ENCODE results near the gene EGLN3.

EGLN3 gene

DNA sequence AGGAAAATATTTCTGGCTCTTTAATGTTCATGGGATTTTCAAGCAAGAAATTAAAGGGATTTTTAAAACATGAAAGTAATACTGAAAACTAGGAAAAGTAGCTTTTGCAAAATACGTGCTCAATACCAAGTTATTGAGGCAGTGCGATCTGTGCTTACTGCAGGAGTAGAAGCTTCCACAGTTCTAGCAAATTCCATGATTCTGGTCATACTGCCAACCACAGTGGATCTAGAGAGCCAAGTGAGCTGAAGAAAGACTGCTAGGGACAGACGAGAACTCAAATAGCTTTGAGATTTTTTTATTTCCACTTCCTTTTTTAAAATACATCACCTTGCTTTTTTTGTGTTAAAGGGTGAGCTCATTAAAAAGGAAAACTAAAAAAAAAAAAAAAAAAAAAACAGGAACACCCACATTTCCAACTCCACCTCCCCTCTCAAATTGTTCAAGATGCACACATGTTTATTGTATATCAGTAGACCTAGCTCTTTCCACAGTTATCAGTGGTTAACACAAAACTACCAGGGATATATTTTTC lies 26.2 kb downstream of the EGLN3 start:
- no peak for TF ChIP-seq POLR2A (IDR thresholded peaks at IDR 0.05; ENCODE audit: low read depth, low read length)
- DNase-seq (ENCODE audit: insufficient read length, low spot score) (no peak), FAIRE-seq (no peak)

DNA sequence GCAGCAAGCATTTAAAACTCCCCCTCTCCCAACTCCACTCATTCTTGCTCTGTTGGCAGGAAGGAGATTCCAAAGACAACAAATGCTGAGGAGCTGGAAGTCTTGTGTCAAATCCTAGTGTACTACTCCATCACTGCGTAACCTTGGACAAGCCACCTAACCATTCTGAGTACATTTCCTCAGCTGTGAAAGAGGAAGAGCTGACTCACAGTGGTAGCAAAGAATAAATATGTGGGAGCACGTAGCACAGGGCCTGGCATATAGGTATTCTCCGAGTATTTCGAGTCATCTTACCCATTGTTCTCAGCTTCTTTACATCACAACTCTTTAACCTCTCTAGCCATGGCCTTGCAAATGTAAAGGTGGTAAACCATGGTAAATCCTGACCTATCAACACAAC lies 28.7 kb downstream of the EGLN3 start:
- no peak for FAIRE-seq
- TF ChIP-seq POLR2A (IDR thresholded peaks at IDR 0.05; ENCODE audit: low read depth, low read length): no peak
- no peak for DNase-seq (ENCODE audit: insufficient read length, low spot score)

DNA sequence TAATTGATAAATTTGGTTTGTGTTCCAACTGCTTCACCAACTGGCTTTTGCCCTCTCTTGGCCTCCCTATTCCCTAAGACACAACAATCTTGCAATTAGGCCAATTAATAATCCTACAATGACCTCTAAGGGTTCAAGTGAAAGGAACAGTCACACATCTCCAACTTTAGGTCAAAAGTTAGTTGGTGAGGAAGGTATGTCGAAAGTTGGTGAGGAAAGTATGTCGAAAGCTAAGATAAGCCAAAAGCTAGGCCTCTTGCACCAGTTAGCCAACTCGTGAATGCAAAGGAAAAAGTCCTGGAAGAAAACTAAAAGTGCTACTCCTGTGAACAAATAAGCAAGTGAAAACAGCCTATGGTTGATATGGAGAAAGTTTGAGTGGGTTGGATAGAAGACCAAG lies 32.6 kb downstream of the EGLN3 start:
- no peak for DNase-seq (ENCODE audit: insufficient read length, low spot score)
- no peak for FAIRE-seq
- TF ChIP-seq POLR2A (IDR thresholded peaks at IDR 0.05; ENCODE audit: low read depth, low read length): no peak

DNA sequence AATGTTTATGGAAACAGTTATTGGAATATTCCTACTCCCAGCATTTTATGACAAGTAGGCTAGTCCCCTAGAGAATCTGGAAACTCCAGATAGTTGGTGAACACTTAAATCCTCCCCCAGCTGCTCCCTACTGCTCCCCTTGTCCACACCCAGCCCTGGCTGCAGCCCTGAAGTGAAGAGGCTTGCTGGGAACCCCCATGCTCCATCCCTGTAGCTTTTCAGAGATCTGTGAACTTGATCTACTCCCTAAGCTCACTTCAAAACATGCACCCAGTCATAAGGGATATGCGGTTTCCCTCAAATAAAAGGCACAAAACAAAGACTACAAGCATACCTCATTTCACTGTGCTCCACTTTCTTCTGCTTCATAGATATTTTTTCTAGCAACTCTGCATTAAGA lies 33.2 kb downstream of the EGLN3 start:
- no peak for DNase-seq (ENCODE audit: insufficient read length, low spot score)
- FAIRE-seq: no peak
- TF ChIP-seq POLR2A (IDR thresholded peaks at IDR 0.05; ENCODE audit: low read depth, low read length): no peak

DNA sequence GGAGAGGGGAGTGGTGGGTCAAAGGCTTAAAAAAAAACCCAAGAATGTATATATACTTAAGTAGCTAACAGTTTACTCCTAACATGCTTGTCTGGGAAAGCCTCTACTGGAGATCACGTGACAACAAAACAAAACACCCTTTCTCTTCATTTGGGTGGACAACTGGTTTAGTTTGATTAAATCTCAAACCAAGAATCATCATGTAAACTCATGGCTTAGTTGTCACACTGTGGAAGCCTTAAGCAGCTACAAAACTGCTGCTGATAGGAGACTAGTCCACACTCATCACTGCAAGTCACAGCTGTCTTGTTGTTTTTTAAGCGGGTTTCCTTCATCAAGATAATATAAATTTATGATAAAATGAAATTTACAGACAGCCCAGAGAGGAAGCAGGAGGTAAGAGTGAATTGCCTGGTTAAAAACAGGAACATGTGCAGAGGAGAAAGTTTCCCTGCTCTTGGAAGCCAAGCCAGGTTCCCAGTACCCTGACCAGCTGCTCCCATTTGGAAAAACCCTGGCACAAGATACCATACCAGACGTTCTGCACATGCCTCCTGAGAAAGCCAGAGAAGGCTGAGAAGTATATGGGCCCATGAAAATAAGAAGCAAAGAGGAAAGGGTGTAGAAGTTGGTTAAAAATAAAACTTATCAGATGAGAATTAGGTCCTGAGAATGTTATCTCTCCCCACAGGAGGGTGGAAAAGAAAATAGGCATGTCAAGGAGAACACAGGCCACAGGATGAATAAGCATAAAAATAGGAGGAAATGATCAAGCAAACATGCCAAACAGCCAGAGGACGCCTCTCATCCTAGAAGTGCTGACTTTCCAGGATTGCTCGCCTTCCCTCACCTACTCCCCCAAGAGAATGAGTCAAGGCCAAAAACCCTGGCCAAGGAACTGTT lies 34.0 kb downstream of the EGLN3 start:
- peak; percentile 87 for FAIRE-seq
- DNase-seq (ENCODE audit: insufficient read length, low spot score): peak; percentile 18
- no peak for TF ChIP-seq POLR2A (IDR thresholded peaks at IDR 0.05; ENCODE audit: low read depth, low read length)

DNA sequence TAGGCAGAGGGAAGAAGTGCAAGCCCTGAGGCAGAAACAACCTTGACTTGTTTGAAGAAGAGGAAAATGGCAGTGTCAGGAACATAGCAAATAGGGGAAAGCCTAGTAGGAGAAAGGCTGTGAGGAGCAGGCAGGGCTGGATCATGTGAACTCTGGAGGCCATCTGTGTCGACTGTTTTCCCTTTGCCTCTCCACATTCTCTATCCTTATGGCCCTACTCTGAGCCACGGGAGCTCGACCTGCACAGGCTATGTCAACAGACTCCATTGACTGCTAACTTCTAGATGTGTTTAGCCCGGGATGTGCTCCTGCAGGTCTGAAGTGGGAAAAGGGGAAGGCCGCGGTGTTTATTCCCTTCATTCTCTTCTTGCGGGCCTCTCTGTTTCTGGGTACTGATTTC lies 35.2 kb downstream of the EGLN3 start:
- TF ChIP-seq POLR2A (IDR thresholded peaks at IDR 0.05; ENCODE audit: low read depth, low read length): no peak
- no peak for DNase-seq (ENCODE audit: insufficient read length, low spot score)
- FAIRE-seq: no peak

DNA sequence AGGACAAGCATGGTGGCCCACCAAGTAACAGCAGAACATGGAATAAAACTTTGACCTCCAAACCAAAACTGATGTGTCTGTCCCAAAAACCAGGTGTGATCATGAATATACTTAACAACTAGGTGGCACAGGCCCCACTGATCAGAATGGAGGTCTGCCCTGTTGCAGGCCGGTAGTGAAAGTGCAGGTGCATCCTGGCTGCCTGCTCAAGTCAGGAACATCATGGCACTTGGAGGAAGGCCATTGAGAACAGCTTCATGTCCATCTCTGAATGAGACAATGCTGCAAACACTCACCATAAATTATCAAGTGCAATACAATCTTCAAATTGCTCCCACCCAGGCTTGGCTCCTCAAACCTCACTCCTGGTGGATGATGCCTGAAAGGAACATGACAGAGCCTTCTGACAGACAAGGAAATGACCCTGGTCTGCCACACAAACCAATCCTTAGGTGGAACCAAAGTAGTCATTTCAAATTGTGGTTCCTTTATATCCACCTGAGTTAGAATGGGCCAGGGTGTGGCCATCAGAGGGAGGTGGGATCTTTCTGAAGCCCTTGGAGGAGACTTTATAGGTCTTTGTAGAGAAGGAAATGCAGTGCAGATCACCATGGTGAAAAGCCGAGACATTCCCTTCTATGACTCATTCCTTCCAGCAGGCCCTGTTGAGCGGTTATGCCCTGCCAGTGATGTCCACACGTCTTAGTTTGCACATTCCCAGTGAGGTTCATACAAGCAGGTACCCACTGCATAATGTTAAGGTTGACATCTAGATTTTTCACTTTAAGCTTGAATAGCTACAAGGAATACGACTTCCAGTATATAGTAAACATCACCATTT lies 36.0 kb downstream of the EGLN3 start:
- FAIRE-seq (peak; percentile 98), DNase-seq (ENCODE audit: insufficient read length, low spot score) (peak; percentile 62)
- no peak for TF ChIP-seq POLR2A (IDR thresholded peaks at IDR 0.05; ENCODE audit: low read depth, low read length)

DNA sequence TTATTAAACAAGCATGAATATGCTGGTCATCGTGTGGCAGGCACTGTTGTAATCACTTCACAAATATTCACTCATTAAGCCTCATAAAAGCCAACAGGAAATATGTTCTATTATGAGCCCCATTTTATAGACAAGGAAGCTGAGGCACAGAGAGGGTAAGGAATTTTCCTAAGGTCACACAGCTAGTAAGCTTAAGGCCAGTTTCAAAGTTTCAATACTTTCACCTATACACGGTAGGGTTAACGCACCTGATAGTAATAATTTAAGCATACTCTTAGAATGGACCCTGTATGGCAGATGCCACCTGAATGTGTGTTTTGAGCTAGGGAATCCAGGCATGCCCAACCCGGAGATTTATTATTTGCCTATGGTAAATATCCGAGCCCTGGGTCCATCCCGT lies 39.8 kb downstream of the EGLN3 start:
- TF ChIP-seq POLR2A (IDR thresholded peaks at IDR 0.05; ENCODE audit: low read depth, low read length): no peak
- FAIRE-seq (no peak), DNase-seq (ENCODE audit: insufficient read length, low spot score) (no peak)

DNA sequence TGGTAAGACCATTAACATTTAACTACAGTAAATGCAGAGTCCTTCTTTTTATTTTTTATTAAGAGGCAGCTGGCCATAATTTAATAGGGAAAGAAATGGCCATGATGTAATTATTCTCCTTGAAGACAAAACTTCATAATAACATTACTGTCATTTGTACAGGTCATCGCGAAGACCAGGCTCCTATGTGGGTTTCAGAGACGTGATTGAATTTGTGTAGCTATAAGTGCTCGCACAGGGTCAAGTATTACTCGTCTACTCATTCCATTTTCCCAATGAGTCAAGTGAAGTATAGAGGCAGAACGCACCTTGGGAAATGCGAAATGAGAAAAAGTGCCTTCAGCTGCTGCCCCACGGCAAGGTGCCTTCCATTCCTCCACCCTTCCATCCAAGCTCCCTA lies 40.4 kb downstream of the EGLN3 start:
- TF ChIP-seq POLR2A (IDR thresholded peaks at IDR 0.05; ENCODE audit: low read depth, low read length): no peak
- FAIRE-seq (no peak), DNase-seq (ENCODE audit: insufficient read length, low spot score) (no peak)

DNA sequence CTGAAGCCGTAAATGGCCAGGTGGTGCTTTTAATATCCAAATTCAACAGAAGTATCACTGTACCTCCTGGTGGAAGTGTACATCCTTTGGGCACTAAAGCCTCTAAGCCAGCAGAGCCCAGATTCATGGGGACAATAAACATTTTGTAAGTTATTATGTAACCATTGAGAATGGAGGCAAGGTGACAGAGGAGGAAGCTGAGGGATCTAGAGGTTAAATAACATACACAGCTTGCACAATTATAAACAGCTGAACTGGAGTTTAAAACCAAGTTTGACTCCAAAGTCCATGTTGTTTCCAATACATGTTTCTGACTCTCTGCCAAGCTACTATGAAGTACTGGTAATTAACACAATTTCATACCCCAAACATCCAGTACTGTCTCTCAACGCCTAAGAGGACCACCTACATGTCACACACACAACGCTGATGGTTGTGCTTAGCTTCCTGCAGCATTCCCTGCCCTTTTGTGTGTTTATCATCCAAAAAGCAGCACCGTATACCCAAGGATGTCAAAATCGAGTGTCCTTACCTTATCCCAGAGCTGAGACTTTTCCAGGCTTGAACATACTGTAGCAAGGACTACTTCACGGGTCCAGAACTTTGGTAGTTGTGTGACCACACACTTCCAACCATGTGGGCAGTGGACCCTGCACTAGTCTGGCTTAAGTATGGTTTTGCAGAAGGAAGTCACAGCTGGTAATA lies 41.3 kb downstream of the EGLN3 start:
- no peak for DNase-seq (ENCODE audit: insufficient read length, low spot score)
- TF ChIP-seq POLR2A (IDR thresholded peaks at IDR 0.05; ENCODE audit: low read depth, low read length): no peak
- no peak for FAIRE-seq

DNA sequence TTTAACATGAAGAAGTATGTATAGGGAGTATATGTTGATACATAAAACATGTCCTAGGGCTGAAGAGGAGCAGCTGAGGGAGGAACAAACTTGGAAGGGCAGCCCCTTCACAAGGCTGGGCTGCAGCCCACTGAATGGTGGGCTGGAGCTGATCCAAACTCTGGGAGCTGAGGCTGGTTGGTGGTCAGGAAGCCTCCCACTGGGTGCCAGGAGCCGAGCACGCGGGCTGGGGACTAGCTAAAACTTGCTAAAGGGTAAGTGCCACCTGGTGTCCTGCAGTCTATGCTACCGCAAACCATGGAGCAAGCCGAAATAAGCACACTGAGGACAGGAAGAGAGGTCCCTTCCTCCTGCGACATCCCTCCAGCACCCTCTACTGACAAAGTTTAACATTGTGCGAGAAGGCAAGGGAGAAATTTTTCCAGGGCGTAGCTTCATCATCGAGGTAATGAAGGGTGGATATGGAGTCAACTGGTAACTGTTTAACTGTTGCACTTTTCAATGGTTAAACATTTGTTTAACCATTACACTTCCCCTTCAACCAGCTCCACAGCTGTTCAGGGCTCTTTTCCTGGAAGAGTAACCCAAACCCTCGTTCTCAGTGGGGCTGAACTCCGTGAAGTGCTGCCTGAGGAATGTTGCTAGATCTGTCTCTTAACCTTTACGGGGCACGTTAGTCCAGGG lies 42.2 kb downstream of the EGLN3 start:
- FAIRE-seq: no peak
- no peak for DNase-seq (ENCODE audit: insufficient read length, low spot score)
- TF ChIP-seq POLR2A (IDR thresholded peaks at IDR 0.05; ENCODE audit: low read depth, low read length): no peak

DNA sequence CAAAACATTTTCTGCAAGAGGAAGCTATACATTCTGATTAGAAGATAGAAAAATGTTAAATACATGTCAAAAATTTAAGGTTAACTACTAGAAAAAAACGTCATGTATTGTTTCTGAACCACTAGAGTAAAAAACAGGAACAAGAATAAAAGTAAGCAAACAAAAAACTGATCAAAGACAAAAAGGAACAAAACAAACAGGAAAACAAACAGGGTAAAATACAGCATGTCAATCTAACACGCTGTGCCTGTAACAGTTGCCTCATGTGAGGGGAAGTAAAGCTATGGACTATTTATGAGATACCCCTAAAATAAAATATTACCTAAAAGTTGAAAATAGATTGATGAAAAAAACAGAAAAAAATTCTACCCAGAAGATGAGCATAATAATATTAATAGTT lies 43.9 kb downstream of the EGLN3 start:
- DNase-seq (ENCODE audit: insufficient read length, low spot score) (no peak), FAIRE-seq (no peak)
- TF ChIP-seq POLR2A (IDR thresholded peaks at IDR 0.05; ENCODE audit: low read depth, low read length): no peak

DNA sequence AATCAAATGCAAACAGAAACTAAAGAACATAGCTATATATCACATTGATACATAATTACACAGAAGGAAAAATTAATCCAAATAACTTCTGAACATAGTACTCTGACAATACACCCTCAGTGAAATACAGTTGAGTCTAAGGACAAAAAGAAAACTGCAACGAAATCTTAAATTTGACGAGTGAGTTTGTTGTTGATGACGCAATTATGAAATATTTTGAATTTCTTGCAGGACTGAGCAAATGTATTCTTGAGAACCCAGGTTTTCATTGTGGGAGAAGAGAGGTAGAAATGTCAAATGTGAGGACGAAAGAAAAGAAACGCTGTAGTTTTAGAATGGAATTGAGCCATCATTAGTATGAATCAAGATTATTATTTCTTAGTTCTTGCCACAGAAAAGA lies 46.3 kb downstream of the EGLN3 start:
- no peak for TF ChIP-seq POLR2A (IDR thresholded peaks at IDR 0.05; ENCODE audit: low read depth, low read length)
- no peak for FAIRE-seq
- DNase-seq (ENCODE audit: insufficient read length, low spot score): no peak
